GM12878 (cell line): ENCODE results near the gene TMEM33. TPM values are rescaled to one million over a fixed set of nuclear protein-coding genes. Genes with fewer than 3 reads are reported as not detected.
A peak's percentile ranks its signal among the peaks of the same experiment; 100 is the strongest.

ENCODE experiments used
- BHLHE40 ChIP-seq, 2 experiments: fragments of 450-650 bp in 1 of 2; IDR thresholded peaks; 2 replicates each; pipeline ENCODE4 v1.6.1; 2011 to 2017; ENCODE audit warnings: low read depth in 2 of 2, borderline replicate concordance in 1 of 2, improper control_type of control experiment in 1 of 2, low read length in 1 of 2, mild to moderate bottlenecking in 1 of 2
- CHD1 ChIP-seq: IDR thresholded peaks from 2 replicates; pipeline ENCODE4 v1.6.1; 2012; ENCODE audit warnings: low read depth, low read length, improper control_type of control experiment
- CHD2 ChIP-seq: IDR thresholded peaks from 2 replicates; pipeline ENCODE4 v1.6.1; 2011; ENCODE audit warnings: low read depth, low read length, improper control_type of control experiment, borderline replicate concordance
- CREM ChIP-seq: IDR thresholded peaks from 2 replicates; pipeline ENCODE4 v1.6.1; 2014; ENCODE audit warnings: antibody characterized with exemption, low read depth
- EGR1 ChIP-seq, 2 experiments: IDR thresholded peaks; 1 replicate in 1 of 2; 2 replicates in 1 of 2; pipeline ENCODE4 v1.6.1; 2011 to 2012; ENCODE audit warnings: low read depth in 2 of 2, low read length in 2 of 2, borderline replicate concordance in 1 of 2, mild to moderate bottlenecking in 1 of 2, moderate library complexity in 1 of 2
- EP300 ChIP-seq, 2 experiments: fragments of 150-350 bp in 1 of 2; IDR thresholded peaks; 2 replicates each; pipeline ENCODE4 v1.6.1; 2011 to 2012; ENCODE audit warnings: low read depth in 2 of 2, low read length in 2 of 2, borderline replicate concordance in 1 of 2, improper control_type of control experiment in 1 of 2, inconsistent platforms in 1 of 2; ENCODE audit not compliant: control insufficient read depth in 1 of 2
- FOXM1 ChIP-seq: IDR thresholded peaks from 2 replicates; pipeline ENCODE4 v1.6.1; 2012; ENCODE audit warnings: low read depth, mild to moderate bottlenecking, inconsistent platforms, low read length, moderate library complexity
- GABPA ChIP-seq: IDR thresholded peaks from 2 replicates; pipeline ENCODE4 v1.6.1; 2014; ENCODE audit warnings: antibody characterized with exemption, low read depth, mild to moderate bottlenecking, inconsistent platforms
- HDGF ChIP-seq: fragments of 450-650 bp; IDR thresholded peaks from 2 replicates; pipeline ENCODE4 v1.6.1; 2016; ENCODE audit warnings: antibody characterized with exemption
- POLR2A ChIP-seq: IDR thresholded peaks from 2 replicates; pipeline ENCODE4 v1.6.1; 2011; ENCODE audit warnings: low read depth, mild to moderate bottlenecking, low read length
- RB1 ChIP-seq: fragments of 450-650 bp; formaldehyde crosslinking; IDR thresholded peaks from 2 replicates; pipeline ENCODE4 v1.6.1; 2017; ENCODE audit warnings: mild to moderate bottlenecking, borderline replicate concordance
- RELA ChIP-seq: fragments of 450-650 bp; IDR thresholded peaks from 2 replicates; pipeline ENCODE4 v1.8.0; 2014; ENCODE audit warnings: borderline replicate concordance; ENCODE audit not compliant: partially characterized antibody
- SMAD5 ChIP-seq: IDR thresholded peaks from 2 replicates; pipeline ENCODE4 v1.6.1; 2016; ENCODE audit warnings: antibody characterized with exemption, low read depth
- SMARCA5 ChIP-seq: fragments of 450-650 bp; IDR thresholded peaks from 2 replicates; pipeline ENCODE4 v1.6.1; 2017; ENCODE audit warnings: mild to moderate bottlenecking
- SP1 ChIP-seq: IDR thresholded peaks from one replicate; pipeline ENCODE4 v1.6.1; 2011; ENCODE audit warnings: low read depth, low read length
- SPI1 ChIP-seq: IDR thresholded peaks from 2 replicates; pipeline ENCODE4 v1.6.1; 2011; ENCODE audit warnings: low read depth, mild to moderate bottlenecking, low read length, moderate library complexity, borderline replicate concordance; ENCODE audit not compliant: insufficient read depth
- TAF1 ChIP-seq: IDR thresholded peaks from 2 replicates; pipeline ENCODE4 v1.6.1; 2011; ENCODE audit warnings: mild to moderate bottlenecking, low read depth, low read length, borderline replicate concordance
- USF2 ChIP-seq: IDR thresholded peaks from 2 replicates; pipeline ENCODE4 v1.6.1; 2011; ENCODE audit warnings: low read depth, low read length, improper control_type of control experiment, borderline replicate concordance
- ZNF592 ChIP-seq: fragments of 450-650 bp; IDR thresholded peaks from 2 replicates; pipeline ENCODE4 v1.6.1; 2017; ENCODE audit warnings: mild to moderate bottlenecking, moderate library complexity
- ZNF687 ChIP-seq: fragments of 450-650 bp; IDR thresholded peaks from 2 replicates; pipeline ENCODE4 v1.6.1; 2017; ENCODE audit warnings: mild to moderate bottlenecking, moderate library complexity
- polyA plus RNA-seq, 11 experiments: library from polyadenylated mRNA; depleted of rRNA in 4 of 11; unstranded in 6 of 11; stranded (reverse) in 5 of 11; fragments of >200 nt; fragmentation: Nextera tagmentation in 4 of 11; fragmentation: Illumina TruSeq in 1 of 11; extraction: Ambion mirVana in 4 of 11; extraction: Trizol in 1 of 11; gene quantifications; 1 replicate in 1 of 11; 2 replicates in 10 of 11; pipeline versions ENCODE4 v1.2.1 to v1.2.3, GENCODE V29; 2011 to 2016; ENCODE audit warnings: inconsistent platforms in 2 of 11, missing spikeins in 2 of 11, low read depth in 1 of 11
- total RNA-seq, 4 experiments: library from RNA; depleted of rRNA in 3 of 4; stranded (reverse); fragments of >200 nt in 3 of 4; fragmentation: Illumina TruSeq in 1 of 4; extraction: Trizol in 1 of 4; gene quantifications; 2 replicates each; pipeline versions ENCODE4 v1.2.1 to v1.2.3, GENCODE V29; 2013 to 2021

TMEM33 gene
- total and polyA plus RNA-seq, 10 of the 15 experiments (the other 5 are each of a cell fraction or from before 2014, with no cell fraction given) = 7.9 to 60.2 (median 33.4) TPM

DNA sequence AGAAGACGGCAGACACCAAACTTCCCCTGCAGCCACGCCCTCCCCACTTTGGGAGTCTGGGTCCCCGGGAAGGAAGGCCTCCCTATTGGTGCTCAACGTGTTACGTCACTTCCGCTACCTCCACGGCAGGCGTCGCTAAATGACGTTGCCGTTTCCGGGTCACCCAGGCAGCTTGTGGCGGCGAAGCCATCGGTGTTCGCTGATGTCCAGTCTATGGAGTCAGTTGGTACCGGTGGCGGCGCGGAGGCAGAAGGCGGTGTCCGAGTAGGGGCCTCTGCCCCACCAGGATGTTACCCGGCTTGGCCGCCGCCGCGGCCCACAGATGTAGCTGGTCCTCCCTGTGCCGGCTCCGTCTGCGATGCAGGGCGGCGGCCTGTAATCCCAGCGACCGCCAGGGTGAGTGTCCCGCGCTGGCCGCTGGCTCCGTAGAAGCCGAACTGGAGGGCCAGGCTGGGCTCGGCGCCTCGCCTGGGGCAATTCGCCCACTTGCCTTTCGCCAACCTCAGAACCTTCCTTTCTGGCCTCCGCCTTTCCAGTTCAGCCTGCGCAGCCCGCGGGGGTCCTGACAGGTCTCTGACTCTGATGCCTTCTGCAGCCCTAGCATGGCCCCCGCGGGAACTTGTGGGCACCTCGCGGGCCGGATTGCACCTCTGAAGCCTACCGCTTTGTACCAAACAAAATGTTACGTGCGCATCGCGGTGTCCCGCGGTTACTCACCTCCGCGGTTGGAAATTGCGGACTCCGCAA is 55.3 kb downstream of the TMEM33 start, which contains the start of gene SLC30A9 (continued):
- TF ChIP-seq ZNF687 = peak; percentile 86
- TF ChIP-seq SPI1 = peak; percentile 30; the same call in 1 of the 2 replicates
- peak; percentile 98 for TF ChIP-seq CREM
- TF ChIP-seq ZNF592 = 0 out of 2 replicates have a peak, but pooled peaks have one; percentile 7
- TF ChIP-seq EGR1 (IDR thresholded peaks at IDR 0.05; ENCODE audit: borderline replicate concordance in 1 of 2, low read depth in 2 of 2, low read length in 2 of 2) = no peak
- TF ChIP-seq BHLHE40 (IDR thresholded peaks at IDR 0.05; ENCODE audit: borderline replicate concordance in 1 of 2, low read depth in 2 of 2, low read length in 1 of 2) = peak; percentile 46 to 69; a peak in 3 of 4 replicates
- peak; percentile 72 for TF ChIP-seq SMARCA5
- TF ChIP-seq TAF1 = peak; percentile 77; the same call in 1 of the 2 replicates
- peak; percentile 74; the same call in 1 of the 2 replicates for TF ChIP-seq HDGF
- TF ChIP-seq RB1 = peak; percentile 85; the same call in 1 of the 2 replicates
- peak; percentile 32 for TF ChIP-seq SP1
- peak; percentile 96 for TF ChIP-seq POLR2A
- TF ChIP-seq RELA = peak; percentile 68
- peak; percentile 90 for TF ChIP-seq GABPA
- 0 out of 4 replicates have a peak, but pooled peaks of 1 of the 2 experiments have one; percentile 45 for TF ChIP-seq EP300 (IDR thresholded peaks at IDR 0.05; ENCODE audit: borderline replicate concordance in 1 of 2, control insufficient read depth in 1 of 2, low read depth in 2 of 2, low read length in 2 of 2)
- no peak for TF ChIP-seq FOXM1
- peak; percentile 85; the same call in 1 of the 2 replicates for TF ChIP-seq SMAD5
- no peak for TF ChIP-seq CHD1
- no peak for TF ChIP-seq USF2
- TF ChIP-seq CHD2 = peak; percentile 48; the same call in 1 of the 2 replicates
